GM21717 (cell line): ENCODE measurements around the gene TNNI2.

Experiments used
- ATAC-seq: cut with Tn5 transposase; IDR thresholded peaks from one replicate; pipeline ENCODE4 v1.9.1; 2021; ENCODE audit warnings: mild to moderate bottlenecking, moderate library complexity; ENCODE audit not compliant: unreplicated experiment

Gene TNNI2

GRCh38 chr11:1820463-1821325 is 18.1 kb upstream of the TNNI2 start:
- no peak for ATAC-seq

GRCh38 chr11:1821562-1821961 is 17.2 kb upstream of the TNNI2 start:
- no peak for ATAC-seq

- ATAC-seq: no peak
Measured at GRCh38 chr11:1822648-1823375, 16.0 kb upstream of the TNNI2 start.

- no peak for ATAC-seq
Measured at GRCh38 chr11:1823376-1824220, 15.2 kb upstream of the TNNI2 start.

- no peak for ATAC-seq
Measured at GRCh38 chr11:1824221-1825038, 14.4 kb upstream of the TNNI2 start.

- no peak for ATAC-seq
Measured at GRCh38 chr11:1825039-1825740, 13.6 kb upstream of the TNNI2 start.

- no peak for ATAC-seq
Measured at GRCh38 chr11:1825785-1826451, 12.9 kb upstream of the TNNI2 start.

- ATAC-seq: no peak
Measured at GRCh38 chr11:1826552-1827094, 12.2 kb upstream of the TNNI2 start.

- no peak for ATAC-seq
Measured at GRCh38 chr11:1827095-1827813, 11.5 kb upstream of the TNNI2 start.

- no peak for ATAC-seq
Measured at GRCh38 chr11:1827931-1828330, 10.8 kb upstream of the TNNI2 start.

GRCh38 chr11:1828542-1828941 is 10.2 kb upstream of the TNNI2 start:
- ATAC-seq: no peak

GRCh38 chr11:1829039-1829820 is 9.6 kb upstream of the TNNI2 start:
- ATAC-seq: no peak

GRCh38 chr11:1830004-1830321 is 8.8 kb upstream of the TNNI2 start:
- ATAC-seq: no peak

- ATAC-seq: no peak
Measured at GRCh38 chr11:1830322-1831223, 8.2 kb upstream of the TNNI2 start.

- no peak for ATAC-seq
Measured at GRCh38 chr11:1831338-1832210, 7.2 kb upstream of the TNNI2 start.
